Endothelial cell (in vitro differentiated cells): ENCODE results near the gene CYB5A. TPM values are rescaled to one million over a fixed set of nuclear protein-coding genes. Genes with fewer than 3 reads are reported as not detected.

Experiments used
- DNase-seq: peaks from one replicate; pipeline ENCODE4 v3.0.0; 2021; ENCODE audit warnings: low spot score
- H3K27ac Mint-ChIP-seq: one replicate; pipeline ENCODE4 v1.8.0; 2021; ENCODE audit warnings: mixed read lengths, inconsistent platforms; ENCODE audit not compliant: unreplicated experiment
- H3K27me3 Mint-ChIP-seq: one replicate; pipeline ENCODE4 v1.8.0; 2021; ENCODE audit warnings: mild to moderate bottlenecking, moderate library complexity, mixed read lengths, inconsistent platforms; ENCODE audit not compliant: unreplicated experiment
- H3K36me3 Mint-ChIP-seq: one replicate; pipeline ENCODE4 v1.8.0; 2021; ENCODE audit warnings: mild to moderate bottlenecking, low read depth, mixed read lengths, inconsistent platforms; ENCODE audit not compliant: unreplicated experiment
- H3K4me1 Mint-ChIP-seq: one replicate; pipeline ENCODE4 v1.8.0; 2021; ENCODE audit warnings: mild to moderate bottlenecking, mixed read lengths, inconsistent platforms; ENCODE audit not compliant: unreplicated experiment
- H3K4me3 Mint-ChIP-seq: one replicate; pipeline ENCODE4 v1.8.0; 2021; ENCODE audit warnings: mild to moderate bottlenecking, mixed read lengths, inconsistent platforms; ENCODE audit not compliant: unreplicated experiment
- H3K9me3 Mint-ChIP-seq: one replicate; pipeline ENCODE4 v1.8.0; 2021; ENCODE audit warnings: mixed read lengths, inconsistent platforms; ENCODE audit not compliant: unreplicated experiment
- CTCF ChIP-seq: fragments of 200-600 bp; sonication (generic); IDR thresholded peaks from one replicate; pipeline ENCODE4 v1.5.0; 2021; ENCODE audit warnings: antibody characterized with exemption; ENCODE audit not compliant: unreplicated experiment
- total RNA-seq: library from RNA; stranded (reverse); fragmentation: NEBNext Ultra II Directional; extraction: Animal tissue kit (Norgen Biotek cat#: 25700); gene quantifications from one replicate; pipeline ENCODE4 v1.2.1, GENCODE V29; 2021; ENCODE audit not compliant: unreplicated experiment

The CYB5A gene
- total RNA-seq, 1 donor from 2014 or later, result 119 TPM

- H3K27ac Mint-ChIP-seq, result no peak overlapping the region
- peaks cover 71% of the 10 kb centered on the region for H3K4me1 Mint-ChIP-seq
- H3K36me3 Mint-ChIP-seq, result peaks cover 10% of the 10 kb centered on the region
- DNase-seq, result no peak
- H3K27me3 Mint-ChIP-seq, result peaks cover 9% of the 10 kb centered on the region
- H3K9me3 Mint-ChIP-seq, result no peaks in the 10 kb centered on the region
- TF ChIP-seq CTCF, result no peak
- H3K4me3 Mint-ChIP-seq, result no peak overlapping the region
Observed at GRCh38 chr18:74283646-74284045, 8.1 kb downstream of the CYB5A start.

- DNase-seq, result no peak
- H3K27me3 Mint-ChIP-seq, result peaks cover 9% of the 10 kb centered on the region
- peak overlapping the region; percentile 79 for H3K4me3 Mint-ChIP-seq
- no peaks in the 10 kb centered on the region for H3K9me3 Mint-ChIP-seq
- H3K36me3 Mint-ChIP-seq, result peaks cover 11% of the 10 kb centered on the region
- no peak for TF ChIP-seq CTCF
- H3K27ac Mint-ChIP-seq, result peak overlapping the region; percentile 92
- peaks cover 66% of the 10 kb centered on the region for H3K4me1 Mint-ChIP-seq
Observed at GRCh38 chr18:74282755-74283554, 8.8 kb downstream of the CYB5A start.

- H3K4me1 Mint-ChIP-seq, result peaks cover 63% of the 10 kb centered on the region
- H3K36me3 Mint-ChIP-seq, result peaks cover 18% of the 10 kb centered on the region
- H3K4me3 Mint-ChIP-seq, result peak overlapping the region; percentile 79
- no peak for TF ChIP-seq CTCF
- peak overlapping the region; percentile 92 for H3K27ac Mint-ChIP-seq
- no peak for DNase-seq
- no peaks in the 10 kb centered on the region for H3K9me3 Mint-ChIP-seq
- peaks cover 9% of the 10 kb centered on the region for H3K27me3 Mint-ChIP-seq
Observed at GRCh38 chr18:74281980-74282754, 9.6 kb downstream of the CYB5A start.

GRCh38 chr18:74281011-74281979, 10.5 kb downstream of the CYB5A start:
- Mint-ChIP-seq H3K9me3 (no peaks in the 10 kb centered on the region), H3K4me1 (peaks cover 72% of the 10 kb centered on the region), H3K4me3 (peak overlapping the region; percentile 79), H3K36me3 (peaks cover 27% of the 10 kb centered on the region), H3K27me3 (peaks cover 9% of the 10 kb centered on the region), H3K27ac (peak overlapping the region; percentile 92)
- DNase-seq, result no peak
- no peak for TF ChIP-seq CTCF
